GM12864 (cell line): ENCODE results near the gene RAMP3.

Experiments
- DNase-seq: peaks from one replicate; pipeline ENCODE4 v3.0.0-alpha.2; 2011; ENCODE audit warnings: low read depth
- H3K4me3 ChIP-seq: 2 replicates; pipeline ENCODE4 v1.5.1; 2011; ENCODE audit warnings: mild to moderate bottlenecking, low read depth, low read length, control low read depth
- TF ChIP-seq, protein P1 (sequence below): IDR thresholded peaks from 2 replicates; pipeline ENCODE4 v1.5.1; 2011; ENCODE audit warnings: low read depth, mild to moderate bottlenecking, moderate library complexity, low read length, control low read depth, inconsistent platforms; ENCODE audit errors: missing control alignments

Gene RAMP3

DNA sequence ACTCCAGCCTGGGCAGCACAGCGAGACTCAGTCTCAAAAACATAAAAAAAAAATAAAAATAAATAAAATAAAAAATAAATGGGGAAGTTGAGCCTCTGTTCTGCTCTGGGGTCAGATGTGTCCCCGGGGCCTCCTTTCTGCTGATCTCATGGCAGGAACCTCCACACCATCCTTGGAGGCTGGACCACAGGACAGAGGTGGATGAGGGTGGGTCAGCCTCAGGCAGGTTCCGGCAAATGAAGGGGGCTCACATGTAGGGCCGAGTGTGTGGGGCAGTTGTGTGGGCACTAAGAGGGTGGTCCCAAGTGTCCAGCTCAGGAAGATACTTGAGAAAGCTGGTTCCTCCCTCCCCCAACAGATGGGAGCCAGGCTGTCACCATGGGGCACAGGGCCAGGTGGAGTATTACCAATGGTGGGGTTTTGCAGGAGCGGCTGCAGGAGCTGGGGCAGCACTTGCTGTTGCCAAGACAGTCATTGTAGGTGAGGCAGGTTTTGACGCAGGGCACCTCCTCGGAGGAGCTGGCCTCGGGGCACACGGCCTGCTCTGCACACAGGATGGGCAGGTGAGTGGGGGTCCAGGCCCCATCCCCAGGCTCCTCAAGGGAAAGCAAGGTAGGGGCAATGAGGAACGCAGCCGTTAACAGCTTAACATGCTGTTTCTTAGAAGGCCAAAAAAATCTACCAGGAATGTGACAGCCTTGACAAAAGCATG lies 32.2 kb upstream of the RAMP3 start:
- DNase-seq, result no peak
- TF ChIP-seq, protein P1, sequence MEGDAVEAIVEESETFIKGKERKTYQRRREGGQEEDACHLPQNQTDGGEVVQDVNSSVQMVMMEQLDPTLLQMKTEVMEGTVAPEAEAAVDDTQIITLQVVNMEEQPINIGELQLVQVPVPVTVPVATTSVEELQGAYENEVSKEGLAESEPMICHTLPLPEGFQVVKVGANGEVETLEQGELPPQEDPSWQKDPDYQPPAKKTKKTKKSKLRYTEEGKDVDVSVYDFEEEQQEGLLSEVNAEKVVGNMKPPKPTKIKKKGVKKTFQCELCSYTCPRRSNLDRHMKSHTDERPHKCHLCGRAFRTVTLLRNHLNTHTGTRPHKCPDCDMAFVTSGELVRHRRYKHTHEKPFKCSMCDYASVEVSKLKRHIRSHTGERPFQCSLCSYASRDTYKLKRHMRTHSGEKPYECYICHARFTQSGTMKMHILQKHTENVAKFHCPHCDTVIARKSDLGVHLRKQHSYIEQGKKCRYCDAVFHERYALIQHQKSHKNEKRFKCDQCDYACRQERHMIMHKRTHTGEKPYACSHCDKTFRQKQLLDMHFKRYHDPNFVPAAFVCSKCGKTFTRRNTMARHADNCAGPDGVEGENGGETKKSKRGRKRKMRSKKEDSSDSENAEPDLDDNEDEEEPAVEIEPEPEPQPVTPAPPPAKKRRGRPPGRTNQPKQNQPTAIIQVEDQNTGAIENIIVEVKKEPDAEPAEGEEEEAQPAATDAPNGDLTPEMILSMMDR, result no peak
- H3K4me3 ChIP-seq, result no peak overlapping the region

DNA sequence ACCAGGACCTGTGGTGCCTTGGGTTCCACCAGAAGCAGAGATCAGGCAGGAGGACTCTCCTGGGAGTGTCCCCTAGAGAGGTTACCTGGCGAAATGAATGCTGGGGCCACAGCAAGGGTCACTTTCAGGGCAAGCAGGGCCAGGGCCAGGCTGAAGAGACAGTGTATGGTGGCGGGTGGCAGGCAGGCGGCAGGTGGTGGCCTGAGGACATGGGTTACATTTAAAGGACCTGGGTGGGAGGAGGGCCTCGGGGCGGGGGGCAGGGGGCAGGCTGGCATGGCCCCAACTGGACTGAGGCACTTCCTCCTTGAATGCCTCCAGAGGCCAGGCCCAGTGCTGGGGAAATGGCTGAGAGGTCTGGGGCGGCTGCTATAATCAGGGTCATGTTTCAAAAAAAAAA lies 31.4 kb upstream of the RAMP3 start:
- TF ChIP-seq, protein P1, result no peak
- no peak for DNase-seq
- H3K4me3 ChIP-seq, result no peak overlapping the region

GRCh38 chr7:45126920-45127319 lies 30.7 kb upstream of the RAMP3 start:
- no peak for DNase-seq
- no peak overlapping the region for H3K4me3 ChIP-seq
- TF ChIP-seq, protein P1, result no peak

GRCh38 chr7:45129181-45129800 lies 28.3 kb upstream of the RAMP3 start:
- TF ChIP-seq, protein P1, result no peak
- no peak for DNase-seq
- H3K4me3 ChIP-seq, result no peak overlapping the region

DNA sequence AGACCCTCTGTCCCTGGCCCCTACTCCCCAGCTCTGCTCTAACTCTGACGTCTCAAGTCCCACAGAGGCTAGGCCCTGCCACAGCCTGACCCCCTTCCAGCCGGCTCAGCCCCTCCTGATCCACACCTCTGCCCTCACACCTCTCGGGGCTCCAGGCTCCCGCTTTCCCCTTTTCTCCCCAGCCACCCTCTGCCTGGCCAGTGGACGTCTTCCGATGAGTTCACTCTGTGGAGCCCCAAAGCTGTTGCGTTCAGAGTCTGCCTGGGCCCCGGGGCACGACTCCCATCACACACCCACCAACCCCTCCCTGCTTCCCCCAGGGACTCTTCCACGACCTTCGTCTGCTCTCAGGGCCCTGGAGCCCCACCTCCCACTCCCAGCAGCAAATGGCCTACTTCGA lies 27.7 kb upstream of the RAMP3 start:
- TF ChIP-seq, protein P1, result no peak
- DNase-seq, result no peak
- H3K4me3 ChIP-seq, result no peak overlapping the region

DNA sequence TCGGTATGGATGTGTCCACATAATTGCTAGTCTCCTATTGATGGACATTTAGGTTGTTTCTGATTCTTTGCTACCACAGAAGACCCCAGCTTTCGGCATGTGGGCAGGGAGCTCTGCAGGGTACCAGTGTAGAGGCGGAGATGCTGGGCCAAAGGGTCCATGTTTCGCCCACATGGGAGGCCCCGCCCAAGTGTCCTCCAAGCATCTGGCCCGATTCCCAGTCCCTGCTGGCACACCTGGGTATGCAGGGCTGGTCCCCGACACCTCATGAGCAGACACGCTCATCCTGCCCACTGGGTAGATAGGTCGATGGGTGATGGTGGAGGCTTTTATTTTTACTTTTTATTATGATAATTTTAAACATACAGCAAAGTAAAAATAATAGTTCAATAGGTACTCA lies 26.7 kb upstream of the RAMP3 start:
- no peak overlapping the region for H3K4me3 ChIP-seq
- TF ChIP-seq, protein P1, result no peak
- DNase-seq, result no peak

DNA sequence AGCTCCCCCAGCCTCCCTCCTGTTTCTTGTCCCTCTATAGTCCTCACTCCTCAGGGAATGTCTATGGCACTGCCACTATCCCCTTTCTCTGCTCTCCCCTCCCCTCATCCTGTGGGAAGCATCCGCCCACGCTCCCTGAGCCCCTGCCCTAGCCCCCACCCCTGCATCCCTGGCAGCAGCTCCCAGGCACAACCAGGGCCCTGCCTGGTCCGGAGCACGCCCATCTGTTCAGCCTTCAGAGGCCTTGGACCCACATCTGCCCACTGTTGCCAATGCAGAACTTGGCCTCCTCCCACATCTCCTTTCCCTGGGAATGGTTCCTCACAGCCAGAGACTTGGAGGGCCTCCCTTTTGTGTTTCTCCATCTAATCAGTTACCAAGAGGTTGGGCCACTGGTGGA lies 25.7 kb upstream of the RAMP3 start:
- TF ChIP-seq, protein P1, result no peak
- no peak overlapping the region for H3K4me3 ChIP-seq
- DNase-seq, result no peak
